OCI-LY1 (cell line): ENCODE measurements around the gene CACNG1.

Source experiments
- EZH2 ChIP-seq: fragments of 200-600 bp; sonication (generic), shearing (Covaris generic); IDR thresholded peaks from 2 replicates; pipeline ENCODE4 v1.8.0; 2017; ENCODE audit warnings: borderline replicate concordance, mixed run types, mild to moderate bottlenecking, antibody characterized with exemption, low read length, moderate library complexity, mixed read lengths
- TF ChIP-seq, protein P1 (sequence below): fragments of 200-600 bp; sonication (generic), shearing (Covaris generic); IDR thresholded peaks from 2 replicates; pipeline ENCODE4 v1.5.1; 2017; ENCODE audit warnings: mild to moderate bottlenecking, antibody characterized with exemption, low read length, moderate library complexity, mixed read lengths

DNA sequence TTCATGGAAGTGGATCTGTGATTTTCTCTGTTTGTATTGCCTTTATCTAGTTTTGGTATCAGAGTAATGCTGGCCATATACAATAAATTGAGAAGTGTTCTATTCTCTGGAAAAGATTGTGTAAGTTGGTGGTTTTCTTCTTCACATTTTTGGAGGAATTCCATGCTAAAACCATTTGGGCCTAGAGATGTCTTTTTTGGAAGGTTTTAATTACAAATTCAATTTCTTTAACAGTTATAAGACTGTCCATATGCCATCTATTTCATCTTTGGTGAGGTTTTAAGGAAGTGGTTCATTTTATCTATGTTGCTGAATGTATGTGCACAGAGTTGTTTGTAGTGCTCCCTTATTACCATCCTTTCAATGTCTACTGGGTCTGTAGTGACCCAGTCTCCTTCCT, 46.0 kb downstream of the CACNG1 start:
- TF ChIP-seq, protein P1, sequence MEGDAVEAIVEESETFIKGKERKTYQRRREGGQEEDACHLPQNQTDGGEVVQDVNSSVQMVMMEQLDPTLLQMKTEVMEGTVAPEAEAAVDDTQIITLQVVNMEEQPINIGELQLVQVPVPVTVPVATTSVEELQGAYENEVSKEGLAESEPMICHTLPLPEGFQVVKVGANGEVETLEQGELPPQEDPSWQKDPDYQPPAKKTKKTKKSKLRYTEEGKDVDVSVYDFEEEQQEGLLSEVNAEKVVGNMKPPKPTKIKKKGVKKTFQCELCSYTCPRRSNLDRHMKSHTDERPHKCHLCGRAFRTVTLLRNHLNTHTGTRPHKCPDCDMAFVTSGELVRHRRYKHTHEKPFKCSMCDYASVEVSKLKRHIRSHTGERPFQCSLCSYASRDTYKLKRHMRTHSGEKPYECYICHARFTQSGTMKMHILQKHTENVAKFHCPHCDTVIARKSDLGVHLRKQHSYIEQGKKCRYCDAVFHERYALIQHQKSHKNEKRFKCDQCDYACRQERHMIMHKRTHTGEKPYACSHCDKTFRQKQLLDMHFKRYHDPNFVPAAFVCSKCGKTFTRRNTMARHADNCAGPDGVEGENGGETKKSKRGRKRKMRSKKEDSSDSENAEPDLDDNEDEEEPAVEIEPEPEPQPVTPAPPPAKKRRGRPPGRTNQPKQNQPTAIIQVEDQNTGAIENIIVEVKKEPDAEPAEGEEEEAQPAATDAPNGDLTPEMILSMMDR = no peak
- no peak for TF ChIP-seq EZH2
